Stomach smooth muscle (tissue), 2 donors: ENCODE data around the gene SELENOW.

Experiments used
- H3K27ac ChIP-seq: one replicate; pipeline ENCODE4 v1.7.0; 2013; ENCODE audit warnings: mild to moderate bottlenecking, low read length, inconsistent platforms
- H3K27me3 ChIP-seq, 2 donors: one replicate each; pipeline ENCODE4 v1.7.0; 2013; ENCODE audit warnings: low read length in 2 of 2; ENCODE audit not compliant: insufficient read depth in 2 of 2, control insufficient read depth in 1 of 2
- H3K36me3 ChIP-seq, 2 donors: one replicate each; pipeline ENCODE4 v1.7.0; 2013; ENCODE audit warnings: low read length in 2 of 2; ENCODE audit not compliant: control insufficient read depth in 2 of 2, insufficient read depth in 2 of 2
- H3K4me1 ChIP-seq: one replicate; pipeline ENCODE4 v1.7.0; 2013; ENCODE audit warnings: low read length; ENCODE audit not compliant: control insufficient read depth, insufficient read depth
- H3K4me3 ChIP-seq, 2 donors: one replicate each; pipeline ENCODE4 v1.7.0; 2013; ENCODE audit warnings: low read length in 2 of 2
- H3K9ac ChIP-seq, 2 donors: one replicate each; pipeline ENCODE4 v1.7.0; 2013; ENCODE audit warnings: low read length in 2 of 2, mild to moderate bottlenecking in 1 of 2
- H3K9me3 ChIP-seq, 2 donors: one replicate each; pipeline ENCODE4 v1.7.0; 2013; ENCODE audit warnings: low read length in 2 of 2; ENCODE audit not compliant: control insufficient read depth in 2 of 2
- donor health status: healthy.
- donor health status: Pancreatic carcinoma.

SELENOW gene

DNA sequence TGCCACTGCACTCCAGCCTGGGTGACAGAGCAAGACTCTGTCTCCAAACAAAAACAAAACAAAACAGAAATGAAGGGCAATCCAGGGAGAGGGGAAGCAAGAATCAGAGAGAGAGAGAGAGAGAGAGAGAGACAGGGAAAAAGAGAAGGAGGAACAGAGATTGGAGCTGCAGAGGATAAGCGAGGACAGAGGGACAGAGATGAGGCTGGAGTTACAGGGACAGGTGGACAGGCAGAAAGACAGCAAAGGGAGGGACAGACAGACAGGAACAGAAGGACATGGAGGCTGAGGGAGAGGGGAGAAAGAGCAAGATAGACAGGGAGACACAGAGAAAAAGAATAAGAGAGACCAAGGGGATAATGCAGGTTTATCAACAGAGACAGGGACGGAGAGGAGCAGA is 41.9 kb downstream of the SELENOW start:
- no peaks in the 10 kb centered on the region for H3K36me3 ChIP-seq
- H3K4me3 ChIP-seq, result no peak overlapping the region
- H3K9me3 ChIP-seq, result no peaks in the 10 kb centered on the region
- H3K27ac ChIP-seq, result no peak overlapping the region
- peaks cover 23 to 39% of the 10 kb centered on the region in 2 donors for H3K27me3 ChIP-seq
- H3K4me1 ChIP-seq, result no peaks in the 10 kb centered on the region
- H3K9ac ChIP-seq, result no peak overlapping the region

- H3K27me3 ChIP-seq, result peaks cover 23 to 39% of the 10 kb centered on the region in 2 donors
Measured at GRCh38 chr19:47821460-47822020, 43.0 kb downstream of the SELENOW start, which contains the start of gene CRX. TSS of gene CRX (plus strand) at chr19:47821937. CDS start at chr19:47834444, 12,507 bp downstream.

DNA sequence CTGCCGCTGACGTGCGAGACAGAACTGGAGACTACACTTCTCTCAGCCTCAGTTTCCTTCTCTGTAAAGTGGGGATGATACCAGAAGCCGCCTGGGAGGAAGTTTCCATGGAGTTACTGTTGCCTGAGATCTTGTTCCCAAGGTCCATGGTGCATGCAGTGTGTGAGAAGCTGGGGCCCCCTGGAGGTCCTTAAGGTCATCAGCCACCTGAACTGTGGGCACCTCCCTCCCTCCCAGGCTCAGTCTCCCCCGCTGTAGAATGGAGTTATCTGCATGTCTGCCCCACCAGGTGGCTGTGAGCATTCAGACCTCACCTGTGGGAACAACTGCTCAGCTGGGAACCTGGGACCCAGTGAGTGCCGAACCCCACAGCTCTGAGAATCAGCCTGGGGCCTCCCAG is 45.9 kb downstream of the SELENOW start:
- Histone ChIP-seq H3K27me3 (peaks cover 19 to 24% of the 10 kb centered on the region in 2 donors), H3K4me1 (no peaks in the 10 kb centered on the region), H3K9me3 (peaks cover 0 to 6% of the 10 kb centered on the region in 2 donors), H3K36me3 (no peaks in the 10 kb centered on the region), H3K27ac (no peak overlapping the region), H3K9ac (no peak overlapping the region), H3K4me3 (no peak overlapping the region)

More at GRCh38 chr19:47821460-47822020, 43.0 kb downstream of the SELENOW start, which contains the start of gene CRX:
- H3K9me3 ChIP-seq, result no peaks in the 10 kb centered on the region
- H3K9ac ChIP-seq, result no peak within 1 kb of the TSS
- no peak within 1 kb of the TSS for H3K27ac ChIP-seq
- no peaks in the 10 kb centered on the region for H3K36me3 ChIP-seq
- no peak within 1 kb of the TSS for H3K4me3 ChIP-seq
- no peaks in the 10 kb centered on the region for H3K4me1 ChIP-seq

- no peak overlapping the region for H3K4me3 ChIP-seq
Measured at GRCh38 chr19:47826800-47827199, 48.3 kb downstream of the SELENOW start.

GRCh38 chr19:47832723-47833122 is 54.2 kb downstream of the SELENOW start:
- H3K27me3 ChIP-seq, result peaks cover 0 to 4% of the 10 kb centered on the region in 2 donors
- no peak overlapping the region for H3K9ac ChIP-seq
- no peak overlapping the region for H3K27ac ChIP-seq
- H3K4me3 ChIP-seq, result no peak overlapping the region
- H3K4me1 ChIP-seq, result no peaks in the 10 kb centered on the region
- no peaks in the 10 kb centered on the region for H3K9me3 ChIP-seq
- no peaks in the 10 kb centered on the region for H3K36me3 ChIP-seq

More at GRCh38 chr19:47826800-47827199, 48.3 kb downstream of the SELENOW start:
- Histone ChIP-seq H3K27me3 (peaks cover 3 to 6% of the 10 kb centered on the region in 2 donors), H3K36me3 (no peaks in the 10 kb centered on the region), H3K27ac (no peak overlapping the region), H3K4me1 (no peaks in the 10 kb centered on the region), H3K9ac (no peak overlapping the region), H3K9me3 (peaks cover 0 to 6% of the 10 kb centered on the region in 2 donors)
